Measurements from ENCODE around the gene PPARA.

Gene PPARA

DNA sequence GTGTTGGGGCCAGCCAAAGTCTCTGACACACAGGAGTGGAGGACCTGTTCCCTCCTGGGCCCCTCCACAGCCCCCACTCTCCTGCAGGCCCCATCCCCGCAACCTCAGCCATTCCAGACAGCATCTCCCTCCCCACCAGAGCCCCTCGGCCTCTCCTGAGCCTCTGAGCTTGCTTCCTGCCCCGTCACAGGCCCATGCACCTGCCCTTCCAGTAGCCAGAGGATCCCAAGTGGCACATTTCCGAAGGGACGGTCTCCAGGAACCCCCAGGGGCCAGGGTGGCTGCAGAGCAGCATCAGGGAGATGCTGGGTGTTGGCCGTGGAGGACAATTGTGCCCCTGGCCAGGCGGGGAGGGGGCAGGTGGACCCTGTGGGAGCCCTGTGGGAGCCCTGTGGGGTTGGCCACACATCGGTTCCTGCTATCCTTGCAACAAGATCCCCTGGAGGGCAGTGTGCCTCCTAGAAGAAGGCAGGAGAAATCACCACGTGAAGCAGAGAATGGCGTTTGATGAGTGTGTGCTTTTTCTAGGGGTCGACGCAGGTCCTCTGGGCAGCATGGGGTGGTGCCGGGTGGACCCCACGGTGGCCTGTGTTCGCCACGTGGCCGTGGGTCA lies 45.3 kb upstream of the PPARA start:
- no peak for DNase-seq (ENCODE audit: low read depth in 1 of 2, low spot score in 1 of 2)
- H3K27ac ChIP-seq (replicated peaks) = no peak overlapping the region
- no peak overlapping the region for H3K4me3 ChIP-seq (replicated peaks; ENCODE audit: insufficient read depth, low read length)
- TF ChIP-seq POLR2AphosphoS5 (IDR thresholded peaks at IDR 0.05; ENCODE audit: low read depth) (no peak; the same call in 1 of the 2 replicates), SPI1 (IDR thresholded peaks at IDR 0.05; ENCODE audit: borderline replicate concordance, low read depth) (no peak), GABPA (IDR thresholded peaks at IDR 0.05; ENCODE audit: low read depth) (no peak)
- TF ChIP-seq, protein P1, sequence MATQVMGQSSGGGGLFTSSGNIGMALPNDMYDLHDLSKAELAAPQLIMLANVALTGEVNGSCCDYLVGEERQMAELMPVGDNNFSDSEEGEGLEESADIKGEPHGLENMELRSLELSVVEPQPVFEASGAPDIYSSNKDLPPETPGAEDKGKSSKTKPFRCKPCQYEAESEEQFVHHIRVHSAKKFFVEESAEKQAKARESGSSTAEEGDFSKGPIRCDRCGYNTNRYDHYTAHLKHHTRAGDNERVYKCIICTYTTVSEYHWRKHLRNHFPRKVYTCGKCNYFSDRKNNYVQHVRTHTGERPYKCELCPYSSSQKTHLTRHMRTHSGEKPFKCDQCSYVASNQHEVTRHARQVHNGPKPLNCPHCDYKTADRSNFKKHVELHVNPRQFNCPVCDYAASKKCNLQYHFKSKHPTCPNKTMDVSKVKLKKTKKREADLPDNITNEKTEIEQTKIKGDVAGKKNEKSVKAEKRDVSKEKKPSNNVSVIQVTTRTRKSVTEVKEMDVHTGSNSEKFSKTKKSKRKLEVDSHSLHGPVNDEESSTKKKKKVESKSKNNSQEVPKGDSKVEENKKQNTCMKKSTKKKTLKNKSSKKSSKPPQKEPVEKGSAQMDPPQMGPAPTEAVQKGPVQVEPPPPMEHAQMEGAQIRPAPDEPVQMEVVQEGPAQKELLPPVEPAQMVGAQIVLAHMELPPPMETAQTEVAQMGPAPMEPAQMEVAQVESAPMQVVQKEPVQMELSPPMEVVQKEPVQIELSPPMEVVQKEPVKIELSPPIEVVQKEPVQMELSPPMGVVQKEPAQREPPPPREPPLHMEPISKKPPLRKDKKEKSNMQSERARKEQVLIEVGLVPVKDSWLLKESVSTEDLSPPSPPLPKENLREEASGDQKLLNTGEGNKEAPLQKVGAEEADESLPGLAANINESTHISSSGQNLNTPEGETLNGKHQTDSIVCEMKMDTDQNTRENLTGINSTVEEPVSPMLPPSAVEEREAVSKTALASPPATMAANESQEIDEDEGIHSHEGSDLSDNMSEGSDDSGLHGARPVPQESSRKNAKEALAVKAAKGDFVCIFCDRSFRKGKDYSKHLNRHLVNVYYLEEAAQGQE (IDR thresholded peaks at IDR 0.05; ENCODE audit: insufficient replicate concordance, low read depth) = no peak
- TF ChIP-seq, protein P2, sequence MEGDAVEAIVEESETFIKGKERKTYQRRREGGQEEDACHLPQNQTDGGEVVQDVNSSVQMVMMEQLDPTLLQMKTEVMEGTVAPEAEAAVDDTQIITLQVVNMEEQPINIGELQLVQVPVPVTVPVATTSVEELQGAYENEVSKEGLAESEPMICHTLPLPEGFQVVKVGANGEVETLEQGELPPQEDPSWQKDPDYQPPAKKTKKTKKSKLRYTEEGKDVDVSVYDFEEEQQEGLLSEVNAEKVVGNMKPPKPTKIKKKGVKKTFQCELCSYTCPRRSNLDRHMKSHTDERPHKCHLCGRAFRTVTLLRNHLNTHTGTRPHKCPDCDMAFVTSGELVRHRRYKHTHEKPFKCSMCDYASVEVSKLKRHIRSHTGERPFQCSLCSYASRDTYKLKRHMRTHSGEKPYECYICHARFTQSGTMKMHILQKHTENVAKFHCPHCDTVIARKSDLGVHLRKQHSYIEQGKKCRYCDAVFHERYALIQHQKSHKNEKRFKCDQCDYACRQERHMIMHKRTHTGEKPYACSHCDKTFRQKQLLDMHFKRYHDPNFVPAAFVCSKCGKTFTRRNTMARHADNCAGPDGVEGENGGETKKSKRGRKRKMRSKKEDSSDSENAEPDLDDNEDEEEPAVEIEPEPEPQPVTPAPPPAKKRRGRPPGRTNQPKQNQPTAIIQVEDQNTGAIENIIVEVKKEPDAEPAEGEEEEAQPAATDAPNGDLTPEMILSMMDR (IDR thresholded peaks at IDR 0.05; ENCODE audit: insufficient read depth, low read length) = no peak
- H3K27me3 ChIP-seq (ENCODE audit: insufficient read depth, poor library complexity, severe bottlenecking) = no peaks in the 10 kb centered on the region

DNA sequence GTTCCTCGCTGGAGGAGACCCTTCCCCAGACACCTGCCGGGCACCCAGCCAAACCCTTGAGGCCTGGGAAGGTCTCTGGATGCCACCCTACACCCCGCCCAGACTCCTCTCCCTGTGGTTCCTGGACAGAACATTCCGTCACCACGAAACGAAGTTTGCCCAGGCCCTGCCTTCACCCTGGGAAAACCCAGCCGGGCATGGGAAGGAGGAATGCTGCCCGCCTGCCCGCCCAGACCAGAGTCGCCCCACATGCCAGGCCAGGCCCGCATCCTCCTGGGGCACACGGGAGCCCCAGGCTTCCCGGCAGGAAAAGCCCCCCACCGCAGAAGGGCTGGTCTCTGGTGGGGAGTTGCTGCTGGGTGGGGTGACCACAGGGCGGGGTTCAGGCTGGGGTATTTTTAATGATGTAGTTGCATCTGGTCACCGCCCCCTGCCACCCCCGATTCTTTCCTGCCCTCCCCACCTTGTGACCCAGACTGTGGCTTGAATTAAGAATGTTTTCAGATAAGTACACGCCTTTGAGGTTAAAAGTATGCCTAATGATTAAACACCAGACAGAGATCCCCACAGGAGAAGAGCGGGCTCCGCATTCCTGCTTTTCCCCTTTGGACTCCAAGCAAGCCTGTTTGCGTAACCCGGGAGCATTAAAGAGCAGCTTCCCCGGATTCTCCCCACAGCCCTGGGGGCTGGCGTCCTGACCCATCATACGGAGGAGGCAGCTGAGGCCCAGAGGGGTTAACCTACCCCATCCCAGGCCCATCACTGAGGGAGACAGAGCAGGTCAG lies 44.6 kb upstream of the PPARA start:
- no peak for DNase-seq (ENCODE audit: low read depth in 1 of 2, low spot score in 1 of 2)
- Histone ChIP-seq H3K4me3 (replicated peaks; ENCODE audit: insufficient read depth, low read length) (no peak overlapping the region), H3K27ac (replicated peaks) (no peak overlapping the region), H3K27me3 (ENCODE audit: insufficient read depth, poor library complexity, severe bottlenecking) (no peaks in the 10 kb centered on the region)
- TF ChIP-seq SPI1 (IDR thresholded peaks at IDR 0.05; ENCODE audit: borderline replicate concordance, low read depth) = no peak
- no peak for TF ChIP-seq POLR2AphosphoS5 (IDR thresholded peaks at IDR 0.05; ENCODE audit: low read depth)
- TF ChIP-seq, protein P2 (IDR thresholded peaks at IDR 0.05; ENCODE audit: insufficient read depth, low read length) = no peak
- TF ChIP-seq GABPA (IDR thresholded peaks at IDR 0.05; ENCODE audit: low read depth) = no peak
- TF ChIP-seq, protein P1 (IDR thresholded peaks at IDR 0.05; ENCODE audit: insufficient replicate concordance, low read depth) = no peak

DNA sequence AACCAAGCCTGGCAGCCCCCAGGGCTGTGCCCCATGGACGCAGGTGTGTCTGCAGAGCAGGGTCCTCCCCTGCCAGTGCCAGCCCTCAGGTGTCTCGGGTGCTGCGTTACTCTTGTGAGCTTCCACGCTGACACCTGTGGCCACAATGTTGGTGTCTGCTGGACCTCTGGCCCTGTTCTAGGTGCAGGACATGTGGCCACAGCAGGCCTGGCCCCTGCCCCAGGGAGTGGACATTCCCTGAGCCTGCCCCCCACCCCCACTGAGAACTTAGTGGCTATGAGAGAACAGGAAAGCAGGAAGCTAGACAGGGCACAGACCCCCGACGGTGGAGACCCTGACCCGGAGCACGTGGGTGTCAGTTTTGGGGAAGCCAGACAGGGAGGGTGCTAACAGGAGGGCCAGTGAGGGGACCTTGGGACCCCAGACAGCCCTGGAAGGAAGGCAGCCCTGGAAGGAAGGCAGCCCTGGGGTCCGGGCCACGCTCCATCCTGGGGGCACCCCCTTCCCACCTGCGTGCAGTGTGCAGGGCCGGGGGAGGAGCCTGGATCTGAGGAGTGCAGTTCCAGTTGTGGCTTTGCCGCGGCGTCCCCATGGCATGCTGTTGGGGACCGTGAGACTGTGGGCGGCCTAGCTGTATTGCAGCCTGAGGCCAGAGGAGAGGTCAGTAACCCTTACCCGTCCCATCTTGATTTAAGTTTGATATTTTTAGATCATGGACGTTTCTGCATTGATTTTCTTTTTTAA lies 43.9 kb upstream of the PPARA start:
- Histone ChIP-seq H3K27ac (replicated peaks) (no peak overlapping the region), H3K4me3 (replicated peaks; ENCODE audit: insufficient read depth, low read length) (no peak overlapping the region), H3K27me3 (ENCODE audit: insufficient read depth, poor library complexity, severe bottlenecking) (no peaks in the 10 kb centered on the region)
- no peak for DNase-seq (ENCODE audit: low read depth in 1 of 2, low spot score in 1 of 2)
- TF ChIP-seq GABPA (IDR thresholded peaks at IDR 0.05; ENCODE audit: low read depth) (no peak), SPI1 (IDR thresholded peaks at IDR 0.05; ENCODE audit: borderline replicate concordance, low read depth) (no peak), POLR2AphosphoS5 (IDR thresholded peaks at IDR 0.05; ENCODE audit: low read depth) (no peak)
- TF ChIP-seq, protein P1 (IDR thresholded peaks at IDR 0.05; ENCODE audit: insufficient replicate concordance, low read depth) = no peak
- TF ChIP-seq, protein P2 (IDR thresholded peaks at IDR 0.05; ENCODE audit: insufficient read depth, low read length) = no peak
